ENCODE results near the gene IFT81.
"Not testable (repeated sequence)": the region's sequence is repeated elsewhere in the genome, so short reads cannot be mapped to it uniquely, and the experiment has no call there.

IFT81 gene

DNA sequence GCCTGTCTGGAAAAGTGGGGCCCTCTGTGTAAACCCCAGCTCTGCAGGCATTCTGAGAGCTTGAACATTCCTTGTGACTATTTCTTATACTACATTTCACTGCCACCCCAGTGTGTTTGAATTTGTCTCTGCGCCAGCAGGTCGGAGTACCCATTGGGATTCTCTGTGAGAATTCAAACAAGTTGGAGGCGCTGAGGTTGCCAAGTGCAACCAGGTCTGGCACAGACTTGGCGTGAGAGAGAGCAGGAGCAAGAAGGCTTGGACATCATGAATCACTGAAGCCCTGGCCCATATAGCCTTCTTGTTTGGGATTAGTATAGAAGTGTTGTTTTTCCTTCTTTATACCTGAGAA is 123.9 kb downstream of the IFT81 start:
- DNase-seq = no peak

DNA sequence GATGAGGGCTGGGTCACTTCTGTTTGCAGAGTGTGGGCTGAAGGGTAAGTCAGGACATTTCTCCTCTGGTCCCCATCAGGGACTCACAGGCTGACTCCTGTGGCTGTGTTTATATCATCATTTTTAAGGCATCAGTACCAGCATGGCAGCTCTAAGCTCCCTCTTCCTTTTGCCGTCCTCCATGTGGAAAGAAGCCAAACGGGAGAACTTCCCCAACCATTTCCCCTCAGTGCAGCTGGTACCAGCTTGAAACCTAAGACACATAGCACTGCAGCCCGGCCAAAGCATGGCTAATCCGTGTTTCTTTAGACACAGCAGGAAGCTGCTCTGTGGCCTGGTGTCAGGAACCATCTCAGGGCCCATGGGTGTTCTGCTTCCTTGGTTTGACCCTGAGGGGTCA is 124.9 kb downstream of the IFT81 start:
- no peak for DNase-seq

DNA sequence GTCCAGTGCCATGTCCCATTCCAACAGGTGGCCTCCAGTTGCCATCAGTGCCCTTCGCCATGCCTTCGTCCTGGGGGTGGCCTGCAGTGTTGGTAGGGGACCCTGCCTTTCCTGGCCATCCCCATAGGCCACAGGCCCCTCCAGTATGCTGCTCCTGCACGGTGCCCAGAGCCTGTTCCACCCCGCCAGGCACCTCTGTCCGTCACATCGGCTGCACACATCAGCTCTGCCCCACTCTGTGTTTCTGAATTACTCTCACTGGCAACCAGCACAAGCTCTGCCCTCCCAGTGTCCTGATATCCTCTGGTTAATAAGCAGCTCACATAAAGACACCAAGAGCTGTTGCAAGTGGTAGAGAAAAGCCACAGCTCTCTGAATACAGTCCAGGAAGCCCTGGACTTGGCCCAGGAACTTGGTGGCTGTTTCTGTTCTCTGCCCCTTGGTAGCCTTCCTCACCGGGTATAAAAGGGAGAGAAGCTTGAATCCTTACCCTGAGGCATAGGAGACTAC is 125.6 kb downstream of the IFT81 start:
- DNase-seq = no peak

GRCh38 chr12:110251381-110251780 is 127.2 kb downstream of the IFT81 start:
- no peak for DNase-seq

DNA sequence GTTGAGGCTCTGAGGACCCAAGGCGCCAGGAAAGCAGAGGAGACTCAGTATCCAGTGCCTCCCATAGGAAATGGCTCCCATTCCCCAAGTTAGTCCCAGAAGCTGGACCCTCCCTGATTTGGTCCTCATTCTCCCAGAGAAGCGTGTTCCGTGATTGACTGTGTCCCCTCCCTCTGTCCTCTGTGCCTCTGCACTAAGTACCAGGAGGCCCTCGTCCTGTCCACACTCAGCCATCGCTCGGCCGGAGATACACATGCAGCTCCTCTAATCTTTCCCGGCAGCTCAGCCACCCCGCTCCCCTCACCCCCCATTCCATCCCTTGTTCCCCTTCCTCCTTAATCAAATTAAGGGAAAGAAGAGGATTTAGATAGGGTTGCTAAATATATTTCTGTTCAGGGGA is 128.6 kb downstream of the IFT81 start:
- DNase-seq = no peak

GRCh38 chr12:110253176-110253575 is 129.0 kb downstream of the IFT81 start:
- DNase-seq = no peak

DNA sequence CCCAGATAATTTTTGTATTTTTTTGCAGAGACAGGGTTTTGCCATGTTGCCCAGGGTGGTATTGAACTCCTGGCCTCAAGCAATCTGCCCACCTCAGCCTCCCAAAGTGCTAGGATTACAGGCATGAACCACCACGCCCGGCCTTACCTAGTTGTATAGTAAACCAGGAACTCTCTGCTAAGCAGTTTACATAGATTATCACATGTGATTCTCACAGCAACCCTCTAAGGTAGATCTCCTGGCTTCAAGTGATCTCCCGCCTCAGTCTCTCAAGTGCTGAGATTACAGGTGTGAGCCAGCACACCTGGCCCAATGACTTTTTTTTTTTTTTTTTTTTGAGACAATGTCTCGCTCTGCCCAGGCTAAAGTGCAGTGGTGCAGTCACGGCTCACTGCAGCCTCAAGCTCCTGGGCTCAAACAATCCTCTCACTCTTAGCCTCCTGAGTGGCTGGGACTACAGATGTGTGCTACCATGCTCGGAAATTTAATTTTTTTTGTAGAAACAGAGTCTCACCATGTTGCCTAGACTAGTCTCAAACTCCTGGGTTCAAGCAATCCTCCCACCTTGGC is 130.9 kb downstream of the IFT81 start:
- no peak for DNase-seq

DNA sequence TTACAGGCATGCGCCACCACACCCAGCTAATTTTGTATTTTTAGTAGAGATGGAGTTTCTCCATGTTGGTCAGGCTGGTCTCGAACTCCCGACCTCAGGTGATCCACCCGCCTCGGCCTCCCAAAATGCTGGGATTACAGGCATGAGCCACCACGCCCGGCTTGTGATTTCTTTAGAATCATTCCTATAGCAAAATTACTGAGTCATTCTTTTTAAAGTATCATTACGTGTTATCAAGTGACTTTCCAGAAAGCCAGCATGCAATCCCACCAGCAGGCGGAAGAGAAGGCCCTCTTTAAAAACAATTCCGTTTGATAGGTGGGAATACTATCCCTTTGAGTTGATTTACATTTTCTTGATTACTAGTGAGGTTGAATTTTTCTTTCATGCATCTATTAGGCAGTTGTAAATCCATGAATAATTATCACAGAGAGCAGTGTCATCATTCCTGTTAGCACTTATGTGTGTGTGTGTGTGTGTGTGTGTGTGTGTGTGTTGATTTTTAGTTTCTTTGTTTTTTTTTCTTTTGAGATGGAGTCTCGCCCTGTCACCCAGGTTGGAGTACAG is 131.8 kb downstream of the IFT81 start:
- not testable (repeated sequence) for DNase-seq

DNA sequence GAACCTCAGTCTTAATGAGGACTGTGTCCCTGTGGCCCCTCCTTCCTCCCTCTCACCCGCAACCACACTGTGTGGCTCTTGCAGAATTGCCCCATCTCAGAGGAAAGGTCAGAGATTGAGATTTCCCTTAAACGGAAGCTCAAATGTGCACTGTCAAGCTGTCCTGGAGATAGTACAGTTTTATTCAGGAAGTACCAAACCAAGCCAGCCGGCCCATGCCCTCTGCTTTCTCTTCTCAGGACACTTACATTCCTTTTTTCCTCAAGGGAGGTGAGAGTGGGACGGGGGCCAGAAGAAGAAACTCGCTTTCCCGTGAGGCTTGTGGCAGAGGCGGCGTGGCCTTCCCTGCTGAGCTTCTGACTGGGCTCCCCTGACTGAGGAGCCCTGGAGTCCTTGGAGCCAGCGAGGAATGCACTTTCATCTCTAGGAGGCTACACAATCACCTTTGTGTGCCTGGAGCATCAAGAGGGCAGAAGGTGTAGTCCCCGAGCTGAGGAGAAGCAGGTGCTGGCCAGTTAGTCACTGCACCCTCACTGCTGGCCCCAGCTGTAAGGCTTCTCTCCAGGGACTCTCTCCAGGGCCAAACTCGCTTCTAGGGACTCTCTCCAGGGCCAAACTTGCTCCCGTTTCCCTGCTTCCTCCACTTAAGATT is 132.7 kb downstream of the IFT81 start:
- no peak for DNase-seq

DNA sequence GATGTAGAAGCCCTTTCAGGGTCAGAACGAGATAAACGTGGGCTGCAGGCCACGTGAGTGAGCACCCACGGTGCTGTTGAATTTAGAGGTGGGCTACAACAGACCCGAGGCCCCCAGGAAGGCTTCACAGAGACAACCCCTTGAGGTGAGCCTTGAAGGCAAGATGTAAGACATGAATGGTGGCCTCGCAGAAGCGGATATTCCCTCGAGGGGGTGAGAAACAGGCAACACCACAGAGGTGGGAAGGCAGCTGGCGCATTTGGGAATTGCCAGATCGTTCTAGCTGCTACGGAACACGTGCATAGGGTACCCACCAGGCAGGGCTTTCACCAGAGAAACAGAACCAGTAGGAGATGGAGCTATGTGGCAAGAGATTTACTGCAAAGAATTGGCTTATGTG is 134.3 kb downstream of the IFT81 start:
- DNase-seq = no peak

DNA sequence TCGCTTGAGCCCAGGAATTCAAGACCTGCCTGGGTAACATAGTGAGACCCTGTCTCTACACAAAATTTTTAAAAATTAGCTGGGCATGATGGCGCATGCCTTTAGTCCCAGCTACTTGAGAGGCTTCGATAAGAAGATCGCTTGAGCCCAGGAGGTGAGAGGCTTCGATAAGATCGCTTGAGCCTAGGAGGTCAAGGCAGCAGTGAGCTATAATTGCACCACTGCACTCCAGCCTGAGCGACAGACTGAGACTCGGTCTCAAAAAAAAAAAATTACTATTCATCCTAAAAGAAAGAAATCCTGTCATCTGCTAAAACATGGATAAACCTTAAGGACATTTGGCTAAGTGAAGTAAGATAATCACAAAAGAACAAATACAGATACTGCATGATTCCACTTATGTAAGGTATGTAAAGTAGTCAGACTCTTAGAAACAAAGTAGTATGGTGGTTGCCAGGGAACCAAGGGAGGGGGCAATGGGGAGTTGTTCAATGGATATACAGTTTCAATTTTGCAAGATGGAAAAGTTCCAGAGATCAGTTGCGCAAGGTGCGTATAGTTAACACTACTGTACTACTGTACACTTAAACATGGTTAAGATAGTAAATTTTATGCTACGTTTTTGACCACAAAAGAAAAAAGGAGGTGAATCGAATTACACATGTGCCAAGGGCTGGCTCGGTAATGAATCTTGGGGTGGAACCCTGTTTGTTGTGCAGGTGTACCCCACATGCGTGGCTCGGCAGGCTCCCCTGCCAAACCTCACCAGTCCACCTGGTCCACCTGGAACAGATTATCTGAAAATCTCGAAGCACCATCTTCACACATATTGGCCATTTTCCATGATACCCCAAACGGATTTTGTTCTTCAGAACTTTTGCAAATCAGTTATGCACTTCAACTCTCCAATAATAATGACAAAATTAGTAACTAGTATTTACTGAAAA is 138.6 kb downstream of the IFT81 start:
- no peak for DNase-seq

- DNase-seq = no peak
These were observed 142.3 kb downstream of the IFT81 start for GRCh38 chr12:110266381-110266960.

DNA sequence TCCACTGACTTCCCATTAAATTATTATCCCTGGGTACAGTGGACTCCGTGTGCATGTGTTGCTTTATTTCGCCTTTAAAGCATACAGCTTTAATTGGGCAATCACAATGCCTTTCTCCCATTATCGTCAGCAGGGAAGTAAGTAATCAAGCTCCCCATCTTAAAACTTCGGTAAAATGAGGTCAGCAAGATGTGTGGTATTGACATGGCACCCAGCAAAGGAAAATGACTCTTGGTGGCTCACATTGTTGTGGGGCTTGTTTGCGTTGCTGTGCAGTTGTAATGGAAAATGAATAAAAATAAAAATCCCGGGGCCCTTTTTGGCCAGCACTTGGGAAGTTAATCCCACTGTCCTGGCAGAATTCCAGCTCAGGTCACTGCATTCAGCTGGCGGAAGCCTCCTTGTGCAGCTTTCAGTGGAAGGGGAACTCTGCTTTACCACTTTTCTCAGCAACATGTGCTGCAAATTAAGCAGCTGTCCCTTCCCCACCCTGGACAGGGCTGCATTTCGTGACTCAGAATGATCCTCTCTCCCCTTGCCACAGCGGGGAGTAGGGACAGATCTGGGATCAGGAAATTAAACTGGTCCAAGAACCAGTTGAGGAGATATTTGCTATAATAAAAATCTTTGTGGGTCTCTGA is 142.9 kb downstream of the IFT81 start:
- peak; percentile 69 for DNase-seq

Data from NCI-H146 (cell line).